Measurements from ENCODE around the gene MPL. TPM values are rescaled to one million over a fixed set of nuclear protein-coding genes. Genes with fewer than 3 reads are reported as not detected.

MPL gene
- total and polyA plus RNA-seq, 2 of the 8 experiments (the other 6 are each of a cell fraction or from before 2014, with no cell fraction given), result 0.08 TPM; not detected in 1

- Histone ChIP-seq H2BK12ac (ENCODE audit: low read depth, low read length) (no peak overlapping the region), H3K4ac (replicated peaks; ENCODE audit: insufficient read length, low read depth, low read length) (no peak overlapping the region), H3K27ac (ENCODE audit: low read depth, low read length) (no peak overlapping the region), H3K18ac (ENCODE audit: extremely low read depth, low read length) (no peak overlapping the region), H3K23ac (ENCODE audit: insufficient read length) (no peak overlapping the region), H3K4me2 (ENCODE audit: insufficient read depth in 1 of 2, low read depth in 2 of 2, low read length in 2 of 2) (no peak overlapping the region), H3K56ac (replicated peaks; ENCODE audit: insufficient read length, low read depth, low read length) (no peak overlapping the region), H4K8ac (ENCODE audit: extremely low read depth, insufficient read depth, low read length) (no peak overlapping the region), H3K36me3 (ENCODE audit: control insufficient read depth in 2 of 4, insufficient read depth in 4 of 4, low read length in 3 of 4) (no peaks in the 10 kb centered on the region), H3K14ac (ENCODE audit: insufficient read length) (no peak overlapping the region), H2BK120ac (replicated peaks; ENCODE audit: low read depth, low read length) (no peak overlapping the region), H3K23me2 (ENCODE audit: low read depth, low read length) (no peaks in the 10 kb centered on the region), H2AFZ (ENCODE audit: low read length) (no peak overlapping the region), H2AK5ac (ENCODE audit: low read depth, low read length) (no peak overlapping the region), H3K79me2 (ENCODE audit: control insufficient read depth in 1 of 2, insufficient read depth in 2 of 2, low read length in 2 of 2) (no peaks in the 10 kb centered on the region), H3K4me1 (replicated peaks in 1 of 4; ENCODE audit: control insufficient read depth in 3 of 4, insufficient read depth in 4 of 4, low read length in 3 of 4) (peaks cover 0 to 4% (median under 1%) of the 10 kb centered on the region in 4 experiments; a peak in 2 of 7 replicates), H3K4me3 (ENCODE audit: extremely low read depth in 1 of 4, insufficient read depth in 2 of 4, low read depth in 3 of 4, low read length in 4 of 4) (no peak overlapping the region), H2BK15ac (ENCODE audit: low read length) (no peak overlapping the region), H2BK20ac (ENCODE audit: low read length) (no peak overlapping the region), H3K27me3 (replicated peaks in 1 of 4; ENCODE audit: control insufficient read depth in 3 of 4, extremely low read depth in 1 of 4, insufficient read depth in 3 of 4, low read length in 3 of 4) (no peaks in the 10 kb centered on the region; a peak in 1 of 7 replicates), H4K20me1 (replicated peaks in 1 of 2; ENCODE audit: control insufficient read depth in 1 of 2, insufficient read depth in 2 of 2, low read length in 2 of 2) (no peaks in the 10 kb centered on the region), H3K79me1 (ENCODE audit: low read depth, low read length) (no peaks in the 10 kb centered on the region), H3K9ac (replicated peaks in 1 of 4; ENCODE audit: extremely low read depth in 1 of 4, low read depth in 3 of 4, low read length in 3 of 4) (no peak overlapping the region), H4K5ac (ENCODE audit: insufficient read length, low read depth, low read length) (no peak overlapping the region), H3K9me3 (ENCODE audit: insufficient read depth in 2 of 2, low read depth in 1 of 2, low read length in 1 of 2) (peaks cover 0 to 10% of the 10 kb centered on the region in 2 experiments; a peak in 2 of 4 replicates), H4K91ac (replicated peaks; ENCODE audit: insufficient read length, low read length) (no peak overlapping the region), H2BK5ac (ENCODE audit: low read depth, low read length) (no peak overlapping the region)
- 89% methylated on average over 1 of the region's 1 CpG; no CpG with 5 or more reads in 1 of the 2 experiments for WGBS, 2 experiments (ENCODE audit: extremely low coverage in 1 of 2, insufficient coverage in 1 of 2, insufficient read length in 1 of 2, insufficient replicate concordance in 2 of 2, low coverage in 1 of 2, low lambda C conversion rate in 2 of 2, missing lambda C conversion rate in 1 of 2)
- FAIRE-seq, result no peak
- DNase-seq (ENCODE audit: low read depth in 1 of 2, low spot score in 2 of 2), result no peak
- ChIA-PET POLR2A (ENCODE audit: partially characterized antibody) (interaction anchor here (1.0 kb wide), 1 partner anchor 24 kb away, joined by 4 read pairs; no protein-coding TSS in a partner anchor), CTCF (ENCODE audit: partially characterized antibody) (interaction anchor here (1.0 kb wide), 1 partner anchor 30 kb away, joined by 3 read pairs; no protein-coding TSS in a partner anchor)
- no peak for TF ChIP-seq BRCA1 (IDR thresholded peaks at IDR 0.05; ENCODE audit: low read depth, low read length)
- TF ChIP-seq KDM1A (IDR thresholded peaks at IDR 0.05; ENCODE audit: borderline replicate concordance, low read length), result no peak
- no peak for TF ChIP-seq SP4 (IDR thresholded peaks at IDR 0.05; ENCODE audit: low read length)
- no peak for TF ChIP-seq TEAD4 (IDR thresholded peaks at IDR 0.05; ENCODE audit: low read depth, low read length)
- no peak for TF ChIP-seq CREB1 (IDR thresholded peaks at IDR 0.05)
- no peak for TF ChIP-seq SIN3A (conservative IDR thresholded peaks at IDR 0.05 in 1 of 2, IDR thresholded peaks at IDR 0.05 in 1 of 2; ENCODE audit: low read depth in 1 of 2, low read length in 2 of 2)
- no peak for TF ChIP-seq ASH2L (IDR thresholded peaks at IDR 0.05; ENCODE audit: low read length)
- no peak for TF ChIP-seq FOSL1 (IDR thresholded peaks at IDR 0.05; ENCODE audit: insufficient read depth, low read depth, low read length)
- TF ChIP-seq, protein P1, sequence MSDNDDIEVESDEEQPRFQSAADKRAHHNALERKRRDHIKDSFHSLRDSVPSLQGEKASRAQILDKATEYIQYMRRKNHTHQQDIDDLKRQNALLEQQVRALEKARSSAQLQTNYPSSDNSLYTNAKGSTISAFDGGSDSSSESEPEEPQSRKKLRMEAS (IDR thresholded peaks at IDR 0.05), result no peak
- TF ChIP-seq CBX8 (IDR thresholded peaks at IDR 0.05; ENCODE audit: borderline replicate concordance, low read depth, low read length), result no peak
- no peak for TF ChIP-seq YY1 (IDR thresholded peaks at IDR 0.05; ENCODE audit: low read depth, low read length)
- no peak for TF ChIP-seq RAD21 (IDR thresholded peaks at IDR 0.05 in 1 of 2, conservative IDR thresholded peaks at IDR 0.05 in 1 of 2; ENCODE audit: low read depth in 2 of 2, low read length in 2 of 2)
- no peak for TF ChIP-seq NANOG (IDR thresholded peaks at IDR 0.05; ENCODE audit: insufficient read depth, low read depth, low read length, poor library complexity, severe bottlenecking)
Measured at GRCh38 chr1:43324810-43325209, 12.8 kb upstream of the MPL start.
